ENCODE data around the gene GRIK2.
"Not testable (repeated sequence)": the region's sequence is repeated elsewhere in the genome, so short reads cannot be mapped to it uniquely, and the experiment has no call there.

GRIK2 gene

DNA sequence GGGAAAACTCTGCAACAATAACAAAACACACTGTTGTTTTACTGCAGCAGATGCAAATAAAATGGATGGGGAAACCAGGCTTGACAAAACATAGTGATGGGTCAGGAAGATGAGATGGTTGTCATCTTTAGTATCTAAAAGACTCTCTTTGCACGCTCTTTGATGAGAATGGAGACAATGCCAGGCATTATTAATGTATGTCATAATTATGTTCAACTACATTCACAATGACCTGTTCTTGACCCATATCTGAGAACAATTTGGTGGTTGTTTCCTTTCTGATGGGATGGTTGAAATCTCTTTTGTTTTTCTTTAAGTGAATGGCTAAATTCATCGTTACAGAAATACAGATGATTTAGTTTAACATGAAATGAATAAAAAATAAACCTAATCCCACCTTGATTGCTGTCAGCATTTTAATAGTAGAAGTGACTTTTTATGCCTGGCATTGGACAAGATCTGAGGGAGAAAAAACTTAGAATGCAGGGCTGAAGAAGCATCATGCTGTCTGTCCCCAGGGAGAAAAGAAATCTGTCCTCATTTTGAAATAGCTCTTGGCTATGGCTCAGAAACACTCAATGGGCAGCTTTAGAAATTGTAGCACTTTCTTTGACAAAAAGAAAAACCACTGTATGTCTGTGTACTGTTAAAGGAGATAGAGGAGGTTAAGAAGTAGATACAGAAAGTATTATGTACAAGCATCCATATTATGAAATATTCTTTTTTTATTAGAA lies 12.4 kb upstream of the GRIK2 start:
- Histone ChIP-seq H3K79me2 (ENCODE audit: control insufficient read depth, insufficient read depth, low read length, poor library complexity) (no peaks in the 10 kb centered on the region), H3K27me3 (ENCODE audit: insufficient read depth, low read length) (no peaks in the 10 kb centered on the region), H3K4ac (ENCODE audit: low read depth, low read length) (no peak overlapping the region), H4K12ac (ENCODE audit: low read depth, low read length) (no peak overlapping the region), H2BK12ac (ENCODE audit: low read length) (no peak overlapping the region), H4K8ac (ENCODE audit: low read depth, low read length) (no peak overlapping the region), H3K14ac (ENCODE audit: low read length) (no peak overlapping the region), H2BK120ac (ENCODE audit: insufficient read depth, low read length, poor library complexity) (no peak overlapping the region), H2BK5ac (ENCODE audit: low read depth, low read length, poor library complexity) (no peak overlapping the region), H2AFZ (ENCODE audit: insufficient read depth, low read length, poor library complexity) (no peak overlapping the region), H2AK5ac (ENCODE audit: low read length) (no peak overlapping the region), H3K4me1 (ENCODE audit: control insufficient read depth in 1 of 2, insufficient read depth in 2 of 2, low read length in 2 of 2) (no peaks in the 10 kb centered on the region), H3K79me1 (ENCODE audit: low read length) (no peaks in the 10 kb centered on the region), H3K9ac (ENCODE audit: low read length) (no peak overlapping the region), H3K9me3 (ENCODE audit: insufficient read depth, low read depth, low read length) (no peaks in the 10 kb centered on the region), H3K4me2 (ENCODE audit: low read length) (no peak overlapping the region), H3K23ac (ENCODE audit: low read length) (no peak overlapping the region), H3K18ac (ENCODE audit: low read length) (no peak overlapping the region), H3K27ac (ENCODE audit: low read depth, low read length) (no peak overlapping the region), H4K91ac (ENCODE audit: low read depth, low read length) (no peak overlapping the region), H3K4me3 (ENCODE audit: low read depth, low read length) (no peak overlapping the region), H3K36me3 (ENCODE audit: control insufficient read depth in 1 of 2, insufficient read depth in 2 of 2, low read length in 2 of 2) (no peaks in the 10 kb centered on the region)
- WGBS (ENCODE audit: extremely low coverage, insufficient coverage, insufficient read length): no CpG with 5 or more reads among the region's 2 CpGs
- DNase-seq: no peak

DNA sequence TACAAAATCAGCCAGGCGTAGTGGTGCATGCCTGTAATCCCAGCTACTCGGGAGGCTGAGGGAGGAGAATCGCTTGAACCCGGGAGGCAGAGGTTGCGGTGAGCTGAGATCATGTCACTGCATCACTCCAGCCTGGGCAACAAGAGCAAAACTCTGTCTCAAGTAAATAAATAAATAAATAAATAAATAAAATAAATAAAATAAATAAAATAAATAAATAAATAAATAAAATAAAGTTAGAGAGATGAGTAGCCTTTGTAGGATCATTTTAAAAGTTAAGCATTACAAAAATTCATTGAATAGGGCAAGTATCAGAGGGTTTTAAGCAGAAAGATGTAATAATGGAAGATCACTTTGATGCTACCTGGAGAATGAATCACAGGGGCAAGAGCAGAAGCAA lies 9.8 kb upstream of the GRIK2 start:
- not testable (repeated sequence) for H2BK12ac ChIP-seq (ENCODE audit: low read length); H3K18ac ChIP-seq (ENCODE audit: low read length); H3K36me3 ChIP-seq (ENCODE audit: control insufficient read depth in 1 of 2, insufficient read depth in 2 of 2, low read length in 2 of 2); H3K4ac ChIP-seq (ENCODE audit: low read depth, low read length); H3K4me1 ChIP-seq (ENCODE audit: control insufficient read depth in 1 of 2, insufficient read depth in 2 of 2, low read length in 2 of 2); H2BK120ac ChIP-seq (ENCODE audit: insufficient read depth, low read length, poor library complexity); H3K4me3 ChIP-seq (ENCODE audit: low read depth, low read length); H2AFZ ChIP-seq (ENCODE audit: insufficient read depth, low read length, poor library complexity); H4K12ac ChIP-seq (ENCODE audit: low read depth, low read length); H3K9ac ChIP-seq (ENCODE audit: low read length); H3K23ac ChIP-seq (ENCODE audit: low read length); H3K9me3 ChIP-seq (ENCODE audit: insufficient read depth, low read depth, low read length); H3K79me1 ChIP-seq (ENCODE audit: low read length); DNase-seq; H2AK5ac ChIP-seq (ENCODE audit: low read length); H4K91ac ChIP-seq (ENCODE audit: low read depth, low read length); H4K8ac ChIP-seq (ENCODE audit: low read depth, low read length); H3K4me2 ChIP-seq (ENCODE audit: low read length); H3K14ac ChIP-seq (ENCODE audit: low read length); H3K27ac ChIP-seq (ENCODE audit: low read depth, low read length); H3K27me3 ChIP-seq (ENCODE audit: insufficient read depth, low read length); H2BK5ac ChIP-seq (ENCODE audit: low read depth, low read length, poor library complexity); H3K79me2 ChIP-seq (ENCODE audit: control insufficient read depth, insufficient read depth, low read length, poor library complexity)
- no CpG with 5 or more reads among the region's 5 CpGs for WGBS (ENCODE audit: extremely low coverage, insufficient coverage, insufficient read length)

DNA sequence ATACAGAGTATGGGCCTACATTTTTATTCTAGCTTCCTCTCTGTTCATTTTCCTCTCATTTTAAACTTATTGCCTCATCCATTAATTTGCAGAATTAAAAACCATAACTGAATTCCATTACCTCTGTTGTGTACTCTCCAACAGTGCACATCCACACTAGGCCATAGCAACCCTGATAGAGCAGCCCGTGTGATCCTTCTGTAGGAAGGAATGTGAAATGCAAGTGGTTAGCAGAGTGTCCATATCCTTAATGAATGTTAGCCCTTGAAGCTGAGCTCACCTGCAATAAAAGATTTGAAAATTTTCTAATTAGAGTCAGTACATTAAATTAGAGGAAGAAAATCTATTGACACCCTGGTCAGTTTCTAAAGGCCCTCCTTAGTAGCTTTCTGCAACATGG lies 6.5 kb upstream of the GRIK2 start:
- no peak overlapping the region for H2AK5ac ChIP-seq (ENCODE audit: low read length)
- no peak overlapping the region for H2AFZ ChIP-seq (ENCODE audit: insufficient read depth, low read length, poor library complexity)
- no CpG with 5 or more reads among the region's 1 CpG for WGBS (ENCODE audit: extremely low coverage, insufficient coverage, insufficient read length)
- H3K4me3 ChIP-seq (ENCODE audit: low read depth, low read length): no peak overlapping the region
- no peaks in the 10 kb centered on the region for H3K36me3 ChIP-seq (ENCODE audit: control insufficient read depth in 1 of 2, insufficient read depth in 2 of 2, low read length in 2 of 2)
- no peak overlapping the region for H3K23ac ChIP-seq (ENCODE audit: low read length)
- DNase-seq: peak in 1 of 2 donors; percentile 68
- no peak overlapping the region for H3K14ac ChIP-seq (ENCODE audit: low read length)
- H2BK120ac ChIP-seq (ENCODE audit: insufficient read depth, low read length, poor library complexity): no peak overlapping the region
- no peaks in the 10 kb centered on the region for H3K79me2 ChIP-seq (ENCODE audit: control insufficient read depth, insufficient read depth, low read length, poor library complexity)
- no peak overlapping the region for H3K4me2 ChIP-seq (ENCODE audit: low read length)
- no peak overlapping the region for H4K91ac ChIP-seq (ENCODE audit: low read depth, low read length)
- no peak overlapping the region for H4K8ac ChIP-seq (ENCODE audit: low read depth, low read length)
- H3K27ac ChIP-seq (ENCODE audit: low read depth, low read length): no peak overlapping the region
- no peak overlapping the region for H2BK5ac ChIP-seq (ENCODE audit: low read depth, low read length, poor library complexity)
- no peak overlapping the region for H3K4ac ChIP-seq (ENCODE audit: low read depth, low read length)
- no peak overlapping the region for H4K12ac ChIP-seq (ENCODE audit: low read depth, low read length)
- no peak overlapping the region for H3K18ac ChIP-seq (ENCODE audit: low read length)
- no peak overlapping the region for H3K9ac ChIP-seq (ENCODE audit: low read length)
- H3K79me1 ChIP-seq (ENCODE audit: low read length): no peaks in the 10 kb centered on the region
- H3K27me3 ChIP-seq (ENCODE audit: insufficient read depth, low read length): peaks cover 4% of the 10 kb centered on the region
- no peak overlapping the region for H2BK12ac ChIP-seq (ENCODE audit: low read length)
- H3K4me1 ChIP-seq (ENCODE audit: control insufficient read depth in 1 of 2, insufficient read depth in 2 of 2, low read length in 2 of 2): no peaks in the 10 kb centered on the region
- no peaks in the 10 kb centered on the region for H3K9me3 ChIP-seq (ENCODE audit: insufficient read depth, low read depth, low read length)

DNA sequence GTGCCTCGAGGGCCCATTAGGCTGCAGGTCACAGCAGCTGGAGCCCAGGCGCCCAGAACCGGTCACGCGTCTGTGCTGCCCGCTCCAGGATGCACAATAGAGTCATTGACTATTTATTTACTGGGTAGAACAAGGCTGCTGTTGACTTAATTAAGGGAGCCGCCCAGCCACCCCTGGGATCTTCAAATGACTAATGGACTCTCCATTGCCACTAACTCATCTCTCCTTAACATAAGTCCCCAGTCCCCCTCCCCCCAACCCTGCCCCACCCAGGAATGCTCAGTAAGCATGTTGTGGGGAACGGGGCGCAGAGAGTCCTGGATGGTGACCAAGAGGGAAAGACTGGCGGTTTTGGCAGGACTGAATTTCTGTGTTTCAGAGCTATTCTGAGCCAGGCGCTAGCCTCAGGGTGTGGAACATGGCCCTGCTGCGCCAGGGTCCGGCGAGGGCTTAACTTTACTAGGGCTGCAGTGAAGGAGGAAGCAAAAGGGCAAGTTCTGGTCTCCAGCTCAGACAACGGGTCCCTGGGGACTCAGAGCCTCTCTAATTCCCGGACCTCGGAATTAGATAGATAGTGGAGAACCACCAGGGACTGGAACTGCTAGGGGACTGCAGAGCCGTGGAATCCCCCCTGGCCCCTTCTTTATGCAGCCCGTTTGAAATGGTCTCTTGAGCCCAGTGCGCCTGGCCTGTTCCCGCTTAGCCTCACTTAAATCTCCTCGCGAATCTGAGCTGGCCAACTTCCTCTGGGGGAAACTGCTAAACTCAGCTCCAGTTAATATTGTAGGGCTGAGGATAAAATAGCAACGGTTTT lies 1.5 kb upstream of the GRIK2 start:
- no peak for DNase-seq
- H3K9ac ChIP-seq (ENCODE audit: low read length): no peak overlapping the region
- H3K4me2 ChIP-seq (ENCODE audit: low read length): peak overlapping the region; percentile 84
- H3K9me3 ChIP-seq (ENCODE audit: insufficient read depth, low read depth, low read length): no peaks in the 10 kb centered on the region
- no peak overlapping the region for H3K4ac ChIP-seq (ENCODE audit: low read depth, low read length)
- no peak overlapping the region for H2BK12ac ChIP-seq (ENCODE audit: low read length)
- no peak overlapping the region for H2BK120ac ChIP-seq (ENCODE audit: insufficient read depth, low read length, poor library complexity)
- no peak overlapping the region for H2AFZ ChIP-seq (ENCODE audit: insufficient read depth, low read length, poor library complexity)
- H3K27me3 ChIP-seq (ENCODE audit: insufficient read depth, low read length): peaks cover 19% of the 10 kb centered on the region
- no peak overlapping the region for H4K12ac ChIP-seq (ENCODE audit: low read depth, low read length)
- H2BK5ac ChIP-seq (ENCODE audit: low read depth, low read length, poor library complexity): no peak overlapping the region
- no peaks in the 10 kb centered on the region for H3K79me2 ChIP-seq (ENCODE audit: control insufficient read depth, insufficient read depth, low read length, poor library complexity)
- no peaks in the 10 kb centered on the region for H3K79me1 ChIP-seq (ENCODE audit: low read length)
- no peak overlapping the region for H4K8ac ChIP-seq (ENCODE audit: low read depth, low read length)
- WGBS (ENCODE audit: extremely low coverage, insufficient coverage, insufficient read length): no CpG with 5 or more reads among the region's 24 CpGs
- no peak overlapping the region for H2AK5ac ChIP-seq (ENCODE audit: low read length)
- H3K4me1 ChIP-seq (ENCODE audit: control insufficient read depth in 1 of 2, insufficient read depth in 2 of 2, low read length in 2 of 2): peaks cover 3 to 7% of the 10 kb centered on the region in 2 experiments
- no peak overlapping the region for H3K4me3 ChIP-seq (ENCODE audit: low read depth, low read length)
- no peak overlapping the region for H3K23ac ChIP-seq (ENCODE audit: low read length)
- H3K14ac ChIP-seq (ENCODE audit: low read length): no peak overlapping the region
- no peak overlapping the region for H3K27ac ChIP-seq (ENCODE audit: low read depth, low read length)
- H4K91ac ChIP-seq (ENCODE audit: low read depth, low read length): no peak overlapping the region
- no peaks in the 10 kb centered on the region for H3K36me3 ChIP-seq (ENCODE audit: control insufficient read depth in 1 of 2, insufficient read depth in 2 of 2, low read length in 2 of 2)
- H3K18ac ChIP-seq (ENCODE audit: low read length): no peak overlapping the region

Data from trophoblast cell (in vitro differentiated cells and primary cell).